Testis (tissue), 3 donors: ENCODE results near the gene CNTN2. TPM values are rescaled to one million over a fixed set of nuclear protein-coding genes. Genes with fewer than 3 reads are reported as not detected.

Experiments
- DNase-seq: peaks from one replicate; pipeline ENCODE4 v3.0.0-alpha.2; 2019
- H3K27ac ChIP-seq, 2 donors: fragments of 200-600 bp; sonication (generic); one replicate each; pipeline ENCODE4 v1.5.1; 2019
- H3K27me3 ChIP-seq: fragments of 200-600 bp; sonication (generic); one replicate; pipeline ENCODE4 v1.5.1; 2019
- H3K36me3 ChIP-seq: fragments of 200-600 bp; sonication (generic); one replicate; pipeline ENCODE4 v1.5.1; 2017; ENCODE audit warnings: low read depth; ENCODE audit errors: missing control alignments
- H3K4me1 ChIP-seq: fragments of 200-600 bp; sonication (generic); one replicate; pipeline ENCODE4 v1.5.1; 2019
- H3K4me3 ChIP-seq, 2 donors: fragments of 200-600 bp; sonication (generic); one replicate each; pipeline ENCODE4 v1.5.1; 2017 to 2019
- H3K9me3 ChIP-seq: fragments of 200-600 bp; sonication (generic); one replicate; pipeline ENCODE4 v1.5.1; 2017
- CTCF ChIP-seq, 3 experiments: fragments of 450-650 bp in 2 of 3; fragments of 200-600 bp in 1 of 3; sonication (generic) in 1 of 3; IDR thresholded peaks; one replicate each; pipeline ENCODE4 v1.5.1; 2016 to 2019; ENCODE audit warnings: antibody characterized with exemption in 3 of 3, mild to moderate bottlenecking in 2 of 3, moderate library complexity in 1 of 3
- POLR2A ChIP-seq: fragments of 450-650 bp; IDR thresholded peaks from one replicate; pipeline ENCODE4 v1.6.1; 2017; ENCODE audit warnings: antibody characterized with exemption, mild to moderate bottlenecking, moderate library complexity
- WGBS, 2 donors: methylation state at CpG; one replicate each; pipeline ENCODE4 v1.1.5; 2018; 5-methylcytosine and 5-hydroxymethylcytosine counted together
- intact Hi-C: fragments of 100-400 bp; cut with DNase I; formaldehyde crosslinking; loops from one replicate; pipeline ENCODE4 v1.15.1; 2023; ENCODE audit warnings: low total_unique reads
- polyA plus RNA-seq: library from polyadenylated mRNA; stranded (reverse); fragments of 350-450 nt; fragmentation: Illumina TruSeq; extraction: RNeasy Lipid Tissue Mini Kit (QIAGEN cat#74804); gene quantifications from one replicate; pipeline ENCODE4 v1.2.3, GENCODE V29; 2014; ENCODE audit warnings: low read depth, low replicate concordance; ENCODE audit not compliant: insufficient read depth
- total RNA-seq, 2 donors: library from RNA; depleted of rRNA; stranded (reverse); fragments of >200 nt; gene quantifications; one replicate each; pipeline ENCODE4 v1.2.3, GENCODE V29; 2016

The CNTN2 gene
- total and polyA plus RNA-seq, 3 donors from 2014 or later: 16.4 to 31.9 (median 17.2) TPM

GRCh38 chr1:205088341-205088740, 45.3 kb downstream of the CNTN2 start:
- no peaks in the 10 kb centered on the region for H3K4me1 ChIP-seq
- TF ChIP-seq POLR2A: no peak
- no peak for TF ChIP-seq CTCF (IDR thresholded peaks at IDR 0.05)
- H3K4me3 ChIP-seq: no peak overlapping the region
- no peaks in the 10 kb centered on the region for H3K36me3 ChIP-seq
- 79 to 82% methylated on average over 3 of the region's 3 CpGs for WGBS, 2 donors
- no peaks in the 10 kb centered on the region for H3K9me3 ChIP-seq
- no peaks in the 10 kb centered on the region for H3K27me3 ChIP-seq
- H3K27ac ChIP-seq: no peak overlapping the region
- intact Hi-C loops: no loop called here
- DNase-seq: no peak

DNA sequence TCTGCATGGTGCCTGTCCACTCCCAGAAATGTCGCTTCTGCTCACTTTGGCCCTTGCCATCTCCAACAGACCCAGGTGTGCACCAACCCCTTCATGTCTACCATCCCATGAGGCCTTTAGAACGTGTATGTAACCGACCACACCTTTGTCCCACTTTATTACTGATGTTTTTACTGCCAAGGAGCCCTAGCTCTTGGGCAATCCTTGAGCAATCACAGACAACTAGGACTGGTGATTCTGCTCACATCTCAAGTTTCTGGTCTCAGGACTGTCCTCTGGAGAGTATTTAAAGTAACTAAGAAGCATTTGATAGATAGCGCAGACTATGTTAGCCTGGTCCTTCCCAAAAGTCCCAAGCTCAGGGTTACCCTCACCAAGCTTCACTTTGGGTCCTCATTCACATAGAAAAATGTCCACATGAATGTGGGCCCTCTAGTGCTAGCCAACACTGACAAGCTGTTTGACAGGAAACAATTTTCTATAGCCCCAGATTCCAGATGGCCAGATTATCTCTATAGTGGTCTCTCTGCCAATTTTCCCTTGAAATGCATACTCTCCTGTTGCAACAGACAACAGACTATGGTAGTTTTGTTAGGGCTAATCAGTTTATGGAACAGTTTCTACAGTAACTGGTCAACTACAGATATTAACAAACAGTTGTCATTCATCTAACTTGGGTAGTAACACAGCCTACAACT, 48.2 kb downstream of the CNTN2 start:
- no peak for TF ChIP-seq POLR2A
- no peak for TF ChIP-seq CTCF (IDR thresholded peaks at IDR 0.05)
- no peaks in the 10 kb centered on the region for H3K4me1 ChIP-seq
- H3K36me3 ChIP-seq: no peaks in the 10 kb centered on the region
- DNase-seq: no peak
- 82 to 94% methylated on average over 4 of the region's 4 CpGs for WGBS, 2 donors
- intact Hi-C loops: no loop called here
- no peak overlapping the region for H3K27ac ChIP-seq
- H3K9me3 ChIP-seq: no peaks in the 10 kb centered on the region
- H3K27me3 ChIP-seq: no peaks in the 10 kb centered on the region
- H3K4me3 ChIP-seq: no peak overlapping the region

DNA sequence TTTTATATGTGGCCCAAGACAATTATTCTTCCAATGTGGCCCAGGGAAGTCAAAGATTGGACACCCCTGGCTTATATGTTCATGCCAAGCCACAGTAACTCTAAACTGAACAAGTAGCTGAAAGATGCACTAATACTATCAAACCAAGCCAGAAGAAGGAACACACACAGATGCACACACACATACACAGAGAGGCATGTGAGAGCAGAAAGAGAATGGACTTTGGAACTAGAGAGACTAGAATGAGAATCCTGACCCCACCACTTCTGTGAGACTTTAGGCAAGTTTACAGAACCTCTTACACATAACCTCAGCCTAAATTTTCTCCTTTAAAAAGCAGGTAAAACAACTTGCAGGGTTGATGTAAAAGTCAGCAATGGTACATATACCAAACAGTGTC, 52.4 kb downstream of the CNTN2 start:
- Histone ChIP-seq H3K36me3 (no peaks in the 10 kb centered on the region), H3K27ac (no peak overlapping the region), H3K9me3 (no peaks in the 10 kb centered on the region), H3K4me3 (no peak overlapping the region), H3K27me3 (no peaks in the 10 kb centered on the region), H3K4me1 (no peaks in the 10 kb centered on the region)
- TF ChIP-seq CTCF (IDR thresholded peaks at IDR 0.05): no peak
- TF ChIP-seq POLR2A: no peak
- no peak for DNase-seq
- intact Hi-C loops: no loop called here

DNA sequence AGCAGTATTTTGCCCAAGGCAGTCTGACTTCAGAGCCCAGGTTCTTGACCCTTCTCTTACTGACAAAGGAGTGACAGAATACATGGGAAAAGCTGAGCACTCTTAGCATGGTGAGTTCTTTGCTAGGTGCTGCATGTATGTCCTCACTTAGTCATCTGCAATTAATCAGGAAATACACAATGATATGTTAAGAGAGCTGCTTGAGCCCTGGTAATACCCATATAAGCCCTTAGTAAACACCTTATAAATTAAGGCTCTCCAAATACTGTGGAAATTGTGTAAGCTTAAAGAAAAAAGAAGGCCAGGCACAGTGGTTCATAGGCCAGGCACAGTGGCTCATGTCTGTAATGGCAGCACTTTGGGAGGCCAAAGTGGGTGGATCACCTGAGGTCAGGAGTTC, 55.2 kb downstream of the CNTN2 start:
- Histone ChIP-seq H3K4me1 (no peaks in the 10 kb centered on the region), H3K9me3 (no peaks in the 10 kb centered on the region), H3K36me3 (no peaks in the 10 kb centered on the region), H3K27me3 (no peaks in the 10 kb centered on the region), H3K4me3 (no peak overlapping the region), H3K27ac (no peak overlapping the region)
- no peak for DNase-seq
- intact Hi-C loops: no loop called here
- TF ChIP-seq POLR2A (no peak), CTCF (IDR thresholded peaks at IDR 0.05) (no peak)

DNA sequence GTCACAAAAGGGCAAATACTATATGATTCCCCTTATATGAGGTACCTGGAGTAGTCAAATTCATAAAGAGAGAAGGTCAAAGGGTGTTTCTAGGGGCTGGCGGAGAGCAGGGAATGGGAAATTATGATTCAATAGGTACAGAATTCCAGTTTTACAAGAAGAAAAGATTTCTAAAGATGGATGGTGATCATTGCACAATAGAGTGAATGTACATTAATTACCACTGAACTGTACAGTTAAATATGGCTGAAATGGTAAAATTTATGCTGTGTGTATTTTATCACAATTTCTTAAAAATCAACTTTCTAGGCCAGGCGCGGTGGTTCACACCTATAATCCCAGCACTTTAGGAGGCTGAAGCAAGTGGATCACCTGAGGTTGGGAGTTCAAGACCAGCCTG, 59.4 kb downstream of the CNTN2 start:
- no peaks in the 10 kb centered on the region for H3K27me3 ChIP-seq
- H3K27ac ChIP-seq: no peak overlapping the region
- H3K9me3 ChIP-seq: no peaks in the 10 kb centered on the region
- intact Hi-C loops: no loop called here
- no peak overlapping the region for H3K4me3 ChIP-seq
- no peaks in the 10 kb centered on the region for H3K4me1 ChIP-seq
- no peaks in the 10 kb centered on the region for H3K36me3 ChIP-seq
- DNase-seq: no peak
- 91 to 98% methylated on average over 3 of the region's 3 CpGs for WGBS, 2 donors
- TF ChIP-seq POLR2A (no peak), CTCF (IDR thresholded peaks at IDR 0.05) (no peak)
